Subcutaneous abdominal adipose tissue (tissue), 5 donors: ENCODE measurements around the gene USP38.

Source experiments
- H3K27ac ChIP-seq: one replicate; pipeline ENCODE4 v1.7.0; 2013; ENCODE audit warnings: low read depth, mild to moderate bottlenecking, inconsistent platforms, low read length, moderate library complexity
- H3K27me3 ChIP-seq, 5 donors: one replicate each; pipeline ENCODE4 v1.7.0; 2013; ENCODE audit warnings: low read length in 5 of 5, inconsistent platforms in 1 of 5; ENCODE audit not compliant: control insufficient read depth in 5 of 5, insufficient read depth in 4 of 5
- H3K36me3 ChIP-seq, 5 donors: one replicate each; pipeline ENCODE4 v1.7.0; 2013; ENCODE audit warnings: low read length in 5 of 5; ENCODE audit not compliant: control insufficient read depth in 5 of 5, insufficient read depth in 5 of 5
- H3K4me1 ChIP-seq, 5 donors: one replicate each; pipeline ENCODE4 v1.7.0; 2013; ENCODE audit warnings: low read length in 5 of 5, mild to moderate bottlenecking in 3 of 5, moderate library complexity in 1 of 5; ENCODE audit not compliant: control insufficient read depth in 5 of 5, insufficient read depth in 5 of 5
- H3K4me3 ChIP-seq, 5 donors: one replicate each; pipeline ENCODE4 v1.7.0; 2013; ENCODE audit warnings: low read length in 5 of 5, low read depth in 1 of 5
- H3K9ac ChIP-seq, 5 donors: one replicate each; pipeline ENCODE4 v1.7.0; 2013; ENCODE audit warnings: low read length in 5 of 5, mild to moderate bottlenecking in 4 of 5, moderate library complexity in 3 of 5
- H3K9me3 ChIP-seq, 5 donors: one replicate each; pipeline ENCODE4 v1.7.0; 2013; ENCODE audit warnings: low read length in 5 of 5; ENCODE audit not compliant: control insufficient read depth in 5 of 5
- donor health status: healthy.
- donor health status: healthy.
- donor health status: healthy.
- donor health status: healthy.
- donor health status: healthy.

Gene USP38

DNA sequence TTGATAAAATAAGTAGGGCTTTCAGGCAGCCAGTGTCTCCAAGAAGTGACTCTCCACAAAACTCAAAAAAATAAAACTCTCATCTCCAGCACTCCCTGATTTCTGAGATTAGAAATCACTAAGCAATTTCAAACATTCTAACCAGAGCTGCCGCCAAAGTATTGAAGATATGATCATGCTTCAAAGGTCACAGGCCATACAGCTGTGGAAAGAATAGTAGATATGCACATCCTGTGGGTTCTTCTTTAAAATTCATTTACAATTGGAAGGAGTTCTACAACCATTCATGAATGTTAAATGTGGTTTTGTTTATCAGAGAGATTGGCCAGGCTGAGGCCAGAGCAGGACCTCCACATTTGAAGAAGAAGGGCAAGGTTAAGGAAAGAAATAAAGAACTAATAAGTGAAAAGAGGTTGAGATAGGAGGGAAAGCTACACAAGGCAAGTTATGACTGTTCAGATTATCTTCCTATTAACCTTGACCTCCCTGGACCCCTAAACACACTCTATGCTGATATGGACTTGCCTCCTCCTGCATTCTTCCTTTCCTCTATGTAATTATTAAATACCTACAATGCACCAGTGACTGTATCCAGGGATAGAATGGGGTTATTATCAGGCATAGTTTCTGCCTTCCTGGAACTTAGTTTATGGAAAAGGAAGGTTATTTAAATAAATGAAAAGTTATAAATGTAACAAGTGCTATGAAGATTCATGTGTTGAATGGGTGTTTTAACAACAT, 56.4 kb downstream of the USP38 start:
- Histone ChIP-seq H3K9me3 (no peaks in the 10 kb centered on the region), H3K27me3 (no peaks in the 10 kb centered on the region), H3K4me3 (no peak overlapping the region), H3K9ac (no peak overlapping the region), H3K4me1 (no peaks in the 10 kb centered on the region), H3K27ac (no peak overlapping the region), H3K36me3 (no peaks in the 10 kb centered on the region)

DNA sequence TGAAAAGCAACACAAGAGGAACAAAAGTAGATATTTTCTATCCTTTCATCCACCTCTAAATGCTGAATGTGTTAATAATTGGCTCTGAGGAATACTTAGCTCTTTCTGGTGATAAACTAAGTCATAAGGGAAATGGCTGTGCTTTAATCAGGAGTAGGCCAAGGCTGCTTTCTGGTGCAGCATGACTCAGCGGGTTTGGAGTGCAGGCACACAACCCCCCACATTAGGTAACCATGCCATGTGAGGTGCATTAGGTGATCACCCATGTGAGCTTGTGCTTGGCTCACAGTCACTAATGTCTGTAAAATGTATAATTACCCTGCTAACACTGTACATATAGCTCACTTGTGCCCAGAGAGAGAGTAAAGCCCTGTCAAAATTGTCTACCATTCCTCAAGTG, 57.2 kb downstream of the USP38 start:
- Histone ChIP-seq H3K27me3 (no peaks in the 10 kb centered on the region), H3K27ac (no peak overlapping the region), H3K9ac (no peak overlapping the region), H3K4me3 (no peak overlapping the region), H3K9me3 (no peaks in the 10 kb centered on the region), H3K4me1 (no peaks in the 10 kb centered on the region), H3K36me3 (no peaks in the 10 kb centered on the region)

DNA sequence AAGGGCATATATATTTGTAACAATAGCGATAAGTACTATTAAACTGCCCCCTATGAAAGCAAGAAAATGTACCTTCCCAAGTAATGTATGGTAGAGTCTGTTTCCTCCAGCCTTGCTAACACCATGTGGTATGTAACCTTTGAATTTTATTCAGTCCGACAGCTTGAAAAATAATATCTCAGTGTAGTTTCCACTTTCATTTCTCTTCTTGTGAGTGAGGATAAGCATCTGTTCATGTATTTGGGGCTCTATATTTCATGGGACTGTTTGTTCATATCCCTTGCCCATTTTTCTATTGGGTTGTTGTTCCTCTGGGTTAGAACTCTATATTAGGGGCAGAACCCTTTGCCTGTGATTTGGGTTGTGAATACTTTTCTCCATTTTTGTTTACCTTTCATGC, 58.3 kb downstream of the USP38 start:
- no peak overlapping the region for H3K9ac ChIP-seq
- H3K4me1 ChIP-seq = no peaks in the 10 kb centered on the region
- no peaks in the 10 kb centered on the region for H3K9me3 ChIP-seq
- no peaks in the 10 kb centered on the region for H3K27me3 ChIP-seq
- H3K36me3 ChIP-seq = no peaks in the 10 kb centered on the region
- no peak overlapping the region for H3K4me3 ChIP-seq
- H3K27ac ChIP-seq = no peak overlapping the region

DNA sequence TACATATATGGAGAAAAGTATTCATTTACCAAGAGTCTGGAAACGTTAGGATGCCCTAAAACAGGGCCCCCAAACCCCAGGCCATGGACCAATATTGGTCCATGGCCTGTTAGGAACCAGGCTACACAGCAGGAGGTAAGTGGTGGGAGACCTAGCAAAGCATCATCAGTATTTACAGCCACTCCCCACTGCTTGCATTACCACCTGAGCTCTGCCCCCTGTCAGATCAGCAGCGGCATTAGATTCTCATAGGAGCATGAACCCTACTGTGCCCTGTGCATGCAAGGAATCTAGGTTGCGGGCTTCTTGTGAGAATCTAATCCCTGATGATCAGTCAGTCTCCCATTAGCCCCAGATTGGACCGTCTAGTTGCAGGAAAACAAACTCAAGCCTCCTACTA, 62.3 kb downstream of the USP38 start:
- H3K9me3 ChIP-seq = no peaks in the 10 kb centered on the region
- peaks cover 0 to 11% (median 0%) of the 10 kb centered on the region in 5 donors for H3K4me1 ChIP-seq
- no peak overlapping the region for H3K4me3 ChIP-seq
- H3K27me3 ChIP-seq = no peaks in the 10 kb centered on the region
- H3K27ac ChIP-seq = no peak overlapping the region
- H3K9ac ChIP-seq = no peak overlapping the region
- no peaks in the 10 kb centered on the region for H3K36me3 ChIP-seq

DNA sequence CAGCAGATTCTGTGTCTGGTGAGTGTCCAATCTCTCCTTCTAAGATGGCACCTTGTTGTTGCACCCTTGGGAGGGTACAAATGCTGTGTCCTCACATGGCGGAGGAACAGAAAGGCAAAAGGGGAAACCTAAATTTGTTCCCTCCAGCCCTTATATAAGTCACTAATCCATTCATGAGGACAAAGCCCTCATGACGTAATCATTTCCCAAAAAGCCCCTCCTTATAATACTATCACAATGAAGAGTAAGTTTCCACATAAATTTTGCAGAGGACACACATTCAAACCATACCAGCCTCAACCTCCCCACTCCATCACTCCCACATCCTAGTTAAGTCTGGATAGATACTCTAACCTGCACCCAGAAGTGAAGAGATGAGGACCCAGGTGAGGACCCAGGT, 63.1 kb downstream of the USP38 start:
- Histone ChIP-seq H3K9ac (no peak overlapping the region), H3K27me3 (no peaks in the 10 kb centered on the region), H3K4me3 (no peak overlapping the region), H3K36me3 (no peaks in the 10 kb centered on the region), H3K9me3 (no peaks in the 10 kb centered on the region), H3K27ac (no peak overlapping the region), H3K4me1 (peaks cover 0 to 11% (median 0%) of the 10 kb centered on the region in 5 donors)

DNA sequence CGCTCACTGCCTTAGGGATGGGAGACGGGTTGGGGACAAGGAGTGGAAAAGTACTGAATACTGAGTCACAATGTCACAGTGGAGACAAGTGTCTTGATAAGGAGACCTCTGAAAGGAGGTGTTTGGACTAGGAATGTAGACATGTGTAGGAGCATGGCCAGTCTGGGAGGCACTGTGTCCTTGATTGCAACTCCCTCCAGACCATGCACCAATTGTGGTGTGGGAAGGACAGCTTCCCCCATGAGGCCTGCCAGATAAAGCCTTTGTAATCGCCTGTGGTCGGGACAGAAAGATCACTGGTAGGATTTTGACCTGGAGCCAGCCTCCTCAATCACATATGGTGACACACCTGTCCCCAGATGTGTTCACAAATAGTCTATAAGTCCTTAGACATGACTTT, 64.1 kb downstream of the USP38 start:
- H3K27ac ChIP-seq = no peak overlapping the region
- H3K4me3 ChIP-seq = no peak overlapping the region
- no peaks in the 10 kb centered on the region for H3K36me3 ChIP-seq

DNA sequence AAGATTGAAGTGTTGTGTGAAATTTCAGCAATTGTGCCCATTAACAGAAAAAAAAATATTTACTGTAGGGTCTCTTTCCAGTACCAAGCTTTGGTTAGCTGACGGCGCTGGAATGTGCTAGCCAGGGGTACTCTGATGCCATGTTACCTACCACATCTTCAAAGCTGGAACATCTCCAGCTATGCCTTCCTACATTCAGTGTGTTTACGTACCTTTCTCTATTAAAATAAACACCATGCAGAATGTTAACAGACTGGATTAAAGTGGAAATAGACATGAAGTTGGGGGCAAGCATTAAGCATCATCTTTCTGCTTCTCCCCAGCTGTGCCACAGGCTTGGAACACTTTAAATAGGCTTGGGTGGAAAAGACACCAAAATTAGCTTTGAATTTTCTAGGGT, 65.9 kb downstream of the USP38 start:
- Histone ChIP-seq H3K27ac (no peak overlapping the region), H3K4me3 (no peak overlapping the region), H3K36me3 (no peaks in the 10 kb centered on the region), H3K9me3 (no peaks in the 10 kb centered on the region), H3K4me1 (peaks cover 0 to 11% (median 0%) of the 10 kb centered on the region in 5 donors), H3K27me3 (no peaks in the 10 kb centered on the region), H3K9ac (no peak overlapping the region)

More for the DNA sequence above, 64.1 kb downstream of the USP38 start:
- no peaks in the 10 kb centered on the region for H3K27me3 ChIP-seq
- no peak overlapping the region for H3K9ac ChIP-seq
- H3K4me1 ChIP-seq = peaks cover 0 to 11% (median 0%) of the 10 kb centered on the region in 5 donors
- no peaks in the 10 kb centered on the region for H3K9me3 ChIP-seq

DNA sequence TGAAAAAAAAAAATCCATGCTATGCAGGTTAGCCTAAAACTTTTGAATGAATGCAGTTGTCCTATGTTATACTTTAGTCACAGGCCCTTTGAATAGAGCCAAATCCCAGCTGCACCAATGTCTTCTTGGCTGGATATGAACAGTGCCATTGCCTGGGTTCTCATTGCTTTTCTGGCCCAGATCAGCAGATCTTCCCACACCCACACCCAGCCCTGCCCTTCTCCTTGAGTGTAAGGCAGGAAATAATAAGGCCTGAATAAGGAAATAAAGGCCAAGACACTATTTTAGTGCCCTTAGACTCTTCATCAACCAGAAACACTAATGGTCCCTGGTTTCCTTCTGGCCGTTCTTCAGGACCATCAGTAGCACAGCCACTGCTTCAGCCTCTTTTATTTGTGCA, 66.6 kb downstream of the USP38 start:
- no peaks in the 10 kb centered on the region for H3K9me3 ChIP-seq
- H3K36me3 ChIP-seq = no peaks in the 10 kb centered on the region
- H3K4me1 ChIP-seq = peaks cover 0 to 11% (median under 1%) of the 10 kb centered on the region in 5 donors
- no peak overlapping the region for H3K9ac ChIP-seq
- H3K27me3 ChIP-seq = no peaks in the 10 kb centered on the region
- no peak overlapping the region for H3K27ac ChIP-seq
- no peak overlapping the region for H3K4me3 ChIP-seq

DNA sequence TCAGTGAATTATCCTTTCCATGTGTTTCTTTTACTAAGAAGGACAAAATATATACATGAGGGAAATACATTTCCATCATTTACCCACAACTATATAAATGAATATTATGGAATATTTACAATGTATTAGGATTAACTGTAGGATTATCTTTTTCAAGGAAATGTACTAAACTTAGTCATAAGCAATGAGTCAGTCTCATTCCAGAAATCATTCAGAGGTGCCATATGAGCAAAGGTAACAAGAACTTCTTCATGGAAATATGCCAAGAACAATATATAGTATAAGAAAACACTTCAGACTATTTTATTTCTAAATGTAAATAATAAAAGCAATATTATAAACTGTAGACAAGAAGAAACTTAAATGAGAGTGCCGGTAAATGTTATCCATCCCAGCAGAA, 67.1 kb downstream of the USP38 start:
- Histone ChIP-seq H3K4me3 (no peak overlapping the region), H3K36me3 (no peaks in the 10 kb centered on the region), H3K27me3 (no peaks in the 10 kb centered on the region), H3K4me1 (peaks cover 0 to 11% (median 4%) of the 10 kb centered on the region in 5 donors), H3K9me3 (no peaks in the 10 kb centered on the region), H3K9ac (no peak overlapping the region), H3K27ac (no peak overlapping the region)

DNA sequence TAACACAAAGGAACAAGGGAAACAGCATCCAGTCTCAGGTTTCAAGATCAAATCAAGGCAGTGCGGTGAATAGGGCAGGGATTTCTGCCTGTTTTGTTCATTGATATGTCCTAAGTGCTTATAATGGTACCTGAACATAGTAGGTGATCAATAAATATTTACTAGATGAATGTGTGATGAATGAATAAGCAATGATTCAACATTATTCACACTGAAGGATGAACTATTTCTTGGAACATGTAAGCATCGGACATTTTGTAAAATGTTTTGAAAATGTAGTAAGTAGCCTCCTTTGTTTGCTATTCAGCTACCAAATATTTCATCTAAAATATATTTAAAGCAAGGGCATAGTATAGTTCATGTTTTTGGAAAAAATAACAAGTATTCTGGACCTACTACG, 67.8 kb downstream of the USP38 start:
- no peaks in the 10 kb centered on the region for H3K36me3 ChIP-seq
- H3K27ac ChIP-seq = no peak overlapping the region
- no peaks in the 10 kb centered on the region for H3K27me3 ChIP-seq

More for the DNA sequence above, 67.8 kb downstream of the USP38 start:
- H3K9me3 ChIP-seq = no peaks in the 10 kb centered on the region
- H3K4me1 ChIP-seq = peaks cover 0 to 11% (median 4%) of the 10 kb centered on the region in 5 donors
- no peak overlapping the region for H3K4me3 ChIP-seq
- no peak overlapping the region for H3K9ac ChIP-seq
